Kidney (tissue), 14 donors: Measurements from ENCODE around the gene MVB12A. TPM values are rescaled to one million over a fixed set of nuclear protein-coding genes. Genes with fewer than 3 reads are reported as not detected.

Experiments used
- DNase-seq, 5 donors: peaks; one replicate each; pipeline ENCODE4 v3.0.0-alpha.2; 2013 to 2020
- FAIRE-seq: peaks from 2 replicates; lab custom pipeline; 2012; peaks lifted over from hg19 to GRCh38; lab: Jason Lieb, UNC
- H3K27ac ChIP-seq, 2 donors: one replicate each; pipeline ENCODE4 v1.7.0; 2013; ENCODE audit warnings: low read depth in 2 of 2, low read length in 2 of 2, inconsistent platforms in 1 of 2
- H3K27me3 ChIP-seq: one replicate; pipeline ENCODE4 v1.7.1; 2013; ENCODE audit warnings: low read length, inconsistent platforms; ENCODE audit not compliant: control insufficient read depth, insufficient read depth
- H3K36me3 ChIP-seq, 3 donors: one replicate each; pipeline versions ENCODE4 v1.7.0 to v1.7.1; 2013; ENCODE audit warnings: low read length in 3 of 3, control low read depth in 1 of 3, inconsistent platforms in 1 of 3; ENCODE audit not compliant: insufficient read depth in 3 of 3, control insufficient read depth in 2 of 3
- H3K4me1 ChIP-seq, 3 donors: one replicate each; pipeline versions ENCODE4 v1.7.0 to v1.7.1; 2013; ENCODE audit warnings: low read length in 3 of 3, inconsistent platforms in 1 of 3, low read depth in 1 of 3; ENCODE audit not compliant: control insufficient read depth in 2 of 3, insufficient read depth in 2 of 3
- H3K4me3 ChIP-seq, 3 donors: one replicate each; pipeline versions ENCODE4 v1.7.0 to v1.8.1; 2013; ENCODE audit warnings: low read length in 3 of 3, control low read depth in 1 of 3, inconsistent platforms in 1 of 3
- H3K9ac ChIP-seq, 3 donors: one replicate each; pipeline versions ENCODE4 v1.7.0 to v1.7.1; 2013; ENCODE audit warnings: low read length in 3 of 3, control low read depth in 1 of 3, inconsistent platforms in 1 of 3
- H3K9me3 ChIP-seq, 3 donors: one replicate each; pipeline versions ENCODE4 v1.7.0 to v1.7.1; 2013; ENCODE audit warnings: low read length in 3 of 3, control low read depth in 1 of 3, inconsistent platforms in 1 of 3; ENCODE audit not compliant: control insufficient read depth in 2 of 3, insufficient read depth in 1 of 3
- CTCF ChIP-seq: IDR thresholded peaks from 3 replicates; pipeline ENCODE4 v1.5.1; 2012; ENCODE audit warnings: mild to moderate bottlenecking, moderate library complexity, borderline replicate concordance; ENCODE audit not compliant: insufficient read depth; ENCODE audit errors: extremely low read depth
- intact Hi-C: fragments of 100-400 bp; cut with DNase I; formaldehyde crosslinking; loops from one replicate; pipeline ENCODE4 v1.11.1; 2022
- polyA plus RNA-seq: library from polyadenylated mRNA; stranded (reverse); fragments of 350-450 nt; fragmentation: Illumina TruSeq; extraction: RNeasy Lipid Tissue Mini Kit (QIAGEN cat#74804); gene quantifications from one replicate; pipeline ENCODE4 v1.2.3, GENCODE V29; 2014; ENCODE audit warnings: low read depth, low replicate concordance; ENCODE audit not compliant: insufficient read depth
- total RNA-seq: library from RNA; stranded (reverse); fragmentation: NEBNext Ultra II Directional; extraction: Animal tissue kit (Norgen Biotek cat#: 25700); gene quantifications from one replicate; pipeline ENCODE4 v1.2.1, GENCODE V29; 2021
- donor health status: control.
- donor health status: control.
- donor health status: control.
- donor health status: control.
- donor health status: control.
- donor health status: DM: yes; HTN: yes; CAD: no.
- donor health status: Normal renal cell carcinoma (clear cell type).

MVB12A gene
- total and polyA plus RNA-seq, 2 donors from 2014 or later: 57.6 to 88.3 TPM

GRCh38 chr19:17435218-17435617 is 15.4 kb downstream of the MVB12A start:
- Histone ChIP-seq H3K36me3 (no peaks in the 10 kb centered on the region), H3K9ac (no peak overlapping the region), H3K4me3 (no peak overlapping the region), H3K4me1 (no peaks in the 10 kb centered on the region), H3K9me3 (peaks cover 0 to 3% (median 0%) of the 10 kb centered on the region in 3 donors), H3K27ac (no peak overlapping the region), H3K27me3 (no peaks in the 10 kb centered on the region)
- FAIRE-seq (no peak), DNase-seq (no peak)
- intact Hi-C loops: no loop called here
- TF ChIP-seq CTCF: no peak

- H3K36me3 ChIP-seq: no peaks in the 10 kb centered on the region
- no peak for DNase-seq
- no peak overlapping the region for H3K27ac ChIP-seq
- intact Hi-C loops: no loop called here
- H3K4me1 ChIP-seq: no peaks in the 10 kb centered on the region
- no peaks in the 10 kb centered on the region for H3K27me3 ChIP-seq
- H3K9ac ChIP-seq: no peak overlapping the region
- H3K4me3 ChIP-seq: no peak overlapping the region
- no peak for FAIRE-seq
- no peak for TF ChIP-seq CTCF
- H3K9me3 ChIP-seq: peaks cover 0 to 3% (median 0%) of the 10 kb centered on the region in 3 donors
Observed at GRCh38 chr19:17436094-17436873, 16.4 kb downstream of the MVB12A start.

- no peak overlapping the region for H3K9ac ChIP-seq
- H3K4me3 ChIP-seq: no peak overlapping the region
- H3K36me3 ChIP-seq: no peaks in the 10 kb centered on the region
- H3K4me1 ChIP-seq: no peaks in the 10 kb centered on the region
- H3K9me3 ChIP-seq: peaks cover 0 to 3% (median 0%) of the 10 kb centered on the region in 3 donors
- intact Hi-C loops: no loop called here
- H3K27me3 ChIP-seq: no peaks in the 10 kb centered on the region
- no peak for TF ChIP-seq CTCF
- FAIRE-seq (no peak), DNase-seq (no peak)
- H3K27ac ChIP-seq: no peak overlapping the region
Observed at GRCh38 chr19:17436874-17437267, 17.0 kb downstream of the MVB12A start.
